Adrenal gland (tissue), 12 donors: ENCODE measurements around the gene THAP4. TPM values are rescaled to one million over a fixed set of nuclear protein-coding genes. Genes with fewer than 3 reads are reported as not detected.

ENCODE experiments used
- DNase-seq, 7 donors: peaks; one replicate each; pipeline ENCODE4 v3.0.0-alpha.2; 2019 to 2020
- H3K27ac ChIP-seq, 5 donors: fragments of 200-600 bp; sonication (generic) in 4 of 5; 1 replicate in 3 of 5; 2 replicates in 2 of 5; pipeline versions ENCODE4 v1.5.1 to v1.8.0; 2016 to 2020; ENCODE audit warnings: mild to moderate bottlenecking in 1 of 5
- H3K27me3 ChIP-seq: fragments of 200-600 bp; 2 replicates; pipeline ENCODE4 v1.8.0; 2021
- H3K36me3 ChIP-seq, 2 donors: fragments of 200-600 bp; replicated peaks in 1 of 2; 1 replicate in 1 of 2; 2 replicates in 1 of 2; pipeline versions ENCODE4 v1.5.1 to v1.8.0; 2018 to 2022
- H3K4me1 ChIP-seq, 2 donors: fragments of 200-600 bp; replicated peaks in 1 of 2; 1 replicate in 1 of 2; 2 replicates in 1 of 2; pipeline versions ENCODE4 v1.5.1 to v1.8.0; 2018 to 2021
- H3K4me3 ChIP-seq, 4 donors: fragments of 200-600 bp; sonication (generic) in 3 of 4; one replicate each; pipeline ENCODE4 v1.5.1; 2016 to 2018
- H3K9me3 ChIP-seq, 3 donors: fragments of 200-600 bp; sonication (generic) in 1 of 3; replicated peaks in 1 of 3; 1 replicate in 2 of 3; 2 replicates in 1 of 3; pipeline versions ENCODE4 v1.5.1 to v1.8.0; 2016 to 2021
- CTCF ChIP-seq, 6 experiments: fragments of 450-650 bp in 4 of 6; fragments of 200-600 bp in 2 of 6; sonication (generic) in 1 of 6; IDR thresholded peaks; 1 replicate in 5 of 6; 2 replicates in 1 of 6; pipeline versions ENCODE4 v1.5.1 to v1.8.0; 2016 to 2021; ENCODE audit warnings: antibody characterized with exemption in 6 of 6, mild to moderate bottlenecking in 2 of 6, moderate library complexity in 1 of 6
- POLR2A ChIP-seq, 2 donors: fragments of 450-650 bp; IDR thresholded peaks; one replicate each; pipeline ENCODE4 v1.6.1; 2017; ENCODE audit warnings: antibody characterized with exemption in 2 of 2, mild to moderate bottlenecking in 2 of 2, moderate library complexity in 1 of 2
- WGBS, 4 donors: extraction: QIAGEN DNeasy Blood & Tissue Kit in 2 of 4; methylation state at CpG; one replicate each; pipeline versions ENCODE4 v1.1.5 to v1.1.7; 2013 to 2017; 5-methylcytosine and 5-hydroxymethylcytosine counted together
- intact Hi-C, 2 donors: fragments of 100-400 bp; cut with DNase I; formaldehyde crosslinking; loops; one replicate each; pipeline versions ENCODE4 v1.14.1 to v1.15.0; 2022 to 2023
- polyA plus RNA-seq, 3 donors: library from polyadenylated mRNA; stranded (reverse); fragments of 200-250 nt in 2 of 3; fragments of 350-450 nt in 1 of 3; fragmentation: Illumina TruSeq in 1 of 3; extraction: RNeasy Lipid Tissue Mini Kit (QIAGEN cat#74804) in 1 of 3; gene quantifications; one replicate each; pipeline ENCODE4 v1.2.3, GENCODE V29; 2013 to 2014
- total RNA-seq, 9 donors: library from RNA; depleted of rRNA in 4 of 9; stranded (reverse); fragments of >200 nt in 4 of 9; fragments of 120-200 nt in 1 of 9; fragmentation: NEBNext Ultra II Directional in 1 of 9; extraction: Animal tissue kit (Norgen Biotek cat#: 25700) in 1 of 9; gene quantifications; one replicate each; pipeline versions ENCODE4 v1.1.0 to v1.2.4, GENCODE V29; 2013 to 2023
- donor health status: healthy with polysubstance abuse.
- donor health status: Bipolar disorder and iron deficiency.
- donor health status: DM: yes; HTN: yes; CAD: no.
- donor health status: DM: no; HTN: no; CAD: no.
- donor health status: DM: no; HTN: no; CAD: no.
- donor health status: DM: yes; HTN: yes; CAD: no.

Gene THAP4
- total and polyA plus RNA-seq, 12 donors, result 23.9 to 62.9 (median 41.1) TPM

- TF ChIP-seq POLR2A (IDR thresholded peaks at IDR 0.05) (no peak), CTCF (IDR thresholded peaks at IDR 0.05) (no peak)
- intact Hi-C loops, result no loop called here
- Histone ChIP-seq H3K27ac (no peak overlapping the region), H3K36me3 (no peaks in the 10 kb centered on the region), H3K9me3 (no peaks in the 10 kb centered on the region), H3K27me3 (no peaks in the 10 kb centered on the region), H3K4me1 (peaks cover 0 to 4% of the 10 kb centered on the region in 2 donors), H3K4me3 (no peak overlapping the region)
- DNase-seq, result no peak
- 81 to 84% (median 83%) methylated on average over 13 to 26 of the region's 26 CpGs for WGBS, 4 donors
These were observed 8.3 kb upstream of the THAP4 start for GRCh38 chr2:241645056-241645914.

GRCh38 chr2:241641631-241642030 is 4.7 kb upstream of the THAP4 start:
- H3K27ac ChIP-seq, result no peak overlapping the region
- no peaks in the 10 kb centered on the region for H3K27me3 ChIP-seq
- no peaks in the 10 kb centered on the region for H3K36me3 ChIP-seq
- peaks cover 10 to 20% of the 10 kb centered on the region in 2 donors for H3K4me1 ChIP-seq
- no peak overlapping the region for H3K4me3 ChIP-seq
- WGBS, 4 donors, result 50 to 69% (median 61%) methylated on average over 2 of the region's 2 CpGs
- DNase-seq, result no peak
- intact Hi-C loops, result no loop called here
- TF ChIP-seq POLR2A (IDR thresholded peaks at IDR 0.05), result no peak
- TF ChIP-seq CTCF (IDR thresholded peaks at IDR 0.05), result no peak
- H3K9me3 ChIP-seq, result no peaks in the 10 kb centered on the region

- Histone ChIP-seq H3K9me3 (no peaks in the 10 kb centered on the region), H3K36me3 (no peaks in the 10 kb centered on the region), H3K27ac (no peak overlapping the region), H3K27me3 (no peaks in the 10 kb centered on the region), H3K4me3 (no peak overlapping the region), H3K4me1 (peaks cover 16 to 30% of the 10 kb centered on the region in 2 donors)
- intact Hi-C loops, result no loop called here
- DNase-seq, result no peak
- 88 to 91% (median 90%) methylated on average over 8 of the region's 8 CpGs for WGBS, 4 donors
- TF ChIP-seq POLR2A (IDR thresholded peaks at IDR 0.05) (no peak), CTCF (IDR thresholded peaks at IDR 0.05) (no peak)
These were observed 3.3 kb upstream of the THAP4 start for GRCh38 chr2:241640165-241640795.

GRCh38 chr2:241639385-241639784 is 2.4 kb upstream of the THAP4 start:
- intact Hi-C loops, result no loop called here
- DNase-seq, result no peak
- TF ChIP-seq POLR2A (IDR thresholded peaks at IDR 0.05), result no peak
- TF ChIP-seq CTCF (IDR thresholded peaks at IDR 0.05), result no peak
- H3K27me3 ChIP-seq, result no peaks in the 10 kb centered on the region
- H3K9me3 ChIP-seq, result no peaks in the 10 kb centered on the region
- no peak overlapping the region for H3K4me3 ChIP-seq
- peaks cover 16 to 34% of the 10 kb centered on the region in 2 donors for H3K4me1 ChIP-seq
- H3K36me3 ChIP-seq, result no peaks in the 10 kb centered on the region
- H3K27ac ChIP-seq, result no peak overlapping the region
- WGBS, 4 donors, result 86 to 96% (median 93%) methylated on average over 3 to 7 of the region's 7 CpGs
